ENCODE measurements around the gene MBOAT2. TPM values are rescaled to one million over a fixed set of nuclear protein-coding genes. Genes with fewer than 3 reads are reported as not detected.

The MBOAT2 gene
- total RNA-seq, 5 donors from 2014 or later (not counting 1 experiment from before 2014, with no cell fraction given), result 1.3 to 3.0 (median 2.7) TPM

DNA sequence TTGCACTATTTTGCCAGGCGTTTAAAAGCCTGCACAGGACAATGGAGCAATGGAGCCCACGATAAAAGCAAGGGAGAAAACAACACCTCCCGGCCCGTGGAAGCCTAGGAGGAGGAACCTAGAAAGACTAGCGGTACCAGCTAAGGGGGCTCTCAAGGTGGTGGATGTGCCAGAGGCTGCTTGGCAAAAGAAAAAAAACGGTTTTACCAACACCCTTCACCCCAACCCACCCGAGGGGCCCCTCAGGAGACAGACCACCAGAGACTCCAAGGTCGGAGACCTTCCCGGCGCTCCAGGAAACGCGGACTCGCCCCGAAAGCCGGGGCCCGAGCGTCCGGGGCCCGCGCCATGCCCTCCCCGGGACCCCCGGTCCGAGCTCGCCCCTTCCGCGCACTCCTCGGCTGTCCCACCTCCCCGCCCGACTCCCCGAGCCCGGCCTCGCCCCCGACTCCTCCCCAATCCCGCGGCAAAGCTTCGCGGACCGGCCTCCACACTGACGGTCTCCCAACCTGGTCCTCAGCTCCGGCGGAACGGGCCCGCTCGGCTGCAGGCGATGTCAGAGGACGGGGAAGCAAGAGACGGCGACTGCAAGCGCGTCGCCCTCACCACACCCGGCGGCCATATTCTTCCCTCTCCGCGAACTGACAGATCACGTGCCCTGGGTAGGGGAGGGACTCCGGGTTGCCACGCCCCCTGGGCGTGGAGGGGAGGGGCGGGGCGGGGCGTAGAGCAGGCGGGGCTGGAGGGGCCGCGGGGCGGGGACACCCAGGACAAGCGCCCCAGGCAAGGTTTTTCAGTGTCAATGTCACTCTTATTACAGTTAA lies 166.3 kb downstream of the MBOAT2 start, which contains the start of gene KIDINS220:
KIDINS220 (minus strand) TSS at position 643 of the 824 bp plus-strand sequence. CDS start 10,520 bp downstream, outside the sequence.
- H3K4me1 ChIP-seq (ENCODE audit: control insufficient read depth in 1 of 2, extremely low read depth in 1 of 2, insufficient read depth in 2 of 2, low read length in 2 of 2), result peaks cover 19 to 33% of the 10 kb centered on the region in 2 experiments
- POLR2A ChIA-PET, result interaction anchor here (0.6 to 0.7 kb wide), 3 partner anchors 33 to 1972 kb away, joined by 3 to 5 read pairs (median 3); no protein-coding TSS in a partner anchor
- H3K27ac ChIP-seq (ENCODE audit: low read length), result peak within 1 kb of the TSS; percentile 35
- DNase-seq (peak; percentile 75 to 93 (median 82)), ATAC-seq (replicated peaks in 1 of 4) (peak; percentile 90 to 97 (median 95))
- H3K36me3 ChIP-seq (ENCODE audit: control insufficient read depth in 2 of 2, extremely low read depth in 1 of 2, insufficient read depth in 1 of 2, low read length in 1 of 2), result no peaks in the 10 kb centered on the region
- H3K9me3 Mint-ChIP-seq, result no peaks in the 10 kb centered on the region
- peaks cover 52 to 63% (median 52%) of the 10 kb centered on the region in 3 donors for H3K4me1 Mint-ChIP-seq
- peak within 1 kb of the TSS; percentile 74 to 100 for H3K4me3 ChIP-seq (ENCODE audit: control insufficient read depth in 1 of 2, extremely low read depth in 1 of 2, low read length in 1 of 2)
- CTCF ChIA-PET, result interaction anchor here (0.6 to 0.7 kb wide), 5 partner anchors 614 to 1744 kb away, joined by 3 to 6 read pairs (median 4); partner anchors contain the start of gene TAF1B (in 1 of the 2)
- peaks cover 0 to 2% of the 10 kb centered on the region in 2 experiments for H3K27me3 ChIP-seq (replicated peaks in 1 of 2; ENCODE audit: control insufficient read depth in 2 of 2, extremely low read depth in 1 of 2, insufficient read depth in 2 of 2, low read length in 1 of 2)
- peak within 1 kb of the TSS; percentile 97 to 99 for H3K27ac Mint-ChIP-seq
- H3K27me3 Mint-ChIP-seq, result peaks cover 0 to 3% of the 10 kb centered on the region in 2 donors
- H3K9me3 ChIP-seq, result no peaks in the 10 kb centered on the region
- peaks cover 11% of the 10 kb centered on the region for H3K36me3 Mint-ChIP-seq
- WGBS (ENCODE audit: insufficient coverage), result under 1% methylated on average over 35 of the region's 67 CpGs
- H3K4me3 Mint-ChIP-seq, result peak within 1 kb of the TSS; percentile 96 to 100 (median 99)

DNA sequence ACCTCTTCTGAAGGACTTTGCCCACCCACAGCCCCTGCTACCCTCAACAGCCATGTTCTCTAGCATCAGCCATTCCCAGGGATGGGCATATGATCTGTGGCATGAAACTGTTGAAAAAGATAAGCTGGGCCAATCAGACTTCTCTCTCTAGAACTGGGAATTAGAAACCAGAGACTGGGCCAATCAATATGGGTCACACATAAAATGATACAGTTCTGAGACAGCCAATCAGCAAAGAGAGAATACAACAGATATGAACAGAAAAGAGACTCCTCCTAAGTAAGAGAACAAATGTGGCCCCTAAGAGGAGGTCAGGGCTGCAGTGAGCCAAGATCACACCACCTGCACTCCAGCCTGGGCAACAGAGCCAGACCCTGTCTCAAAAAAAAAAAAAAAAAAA lies 168.2 kb downstream of the MBOAT2 start:
- no peaks in the 10 kb centered on the region for H3K27me3 Mint-ChIP-seq
- H3K4me1 ChIP-seq (ENCODE audit: control insufficient read depth in 1 of 2, extremely low read depth in 1 of 2, insufficient read depth in 2 of 2, low read length in 2 of 2), result peaks cover 19 to 38% of the 10 kb centered on the region in 2 experiments
- no peak for ATAC-seq (replicated peaks in 1 of 4)
- H3K4me3 ChIP-seq (ENCODE audit: control insufficient read depth in 1 of 2, extremely low read depth in 1 of 2, low read length in 1 of 2), result no peak overlapping the region
- CTCF ChIA-PET, result interaction anchor here in 1 of 2 donors (0.5 kb wide), 1 partner anchor 793 kb away, joined by 3 read pairs; no protein-coding TSS in a partner anchor
- POLR2A ChIA-PET, result no interaction called here
- H3K27ac ChIP-seq (ENCODE audit: low read length), result no peak overlapping the region
- no peaks in the 10 kb centered on the region for H3K36me3 ChIP-seq (ENCODE audit: control insufficient read depth in 2 of 2, extremely low read depth in 1 of 2, insufficient read depth in 1 of 2, low read length in 1 of 2)
- DNase-seq, result no peak
- peak overlapping the region; percentile 32 to 99 (median 96) for H3K4me3 Mint-ChIP-seq
- H3K27ac Mint-ChIP-seq, result no peak overlapping the region
- peaks cover 15% of the 10 kb centered on the region for H3K36me3 Mint-ChIP-seq
- H3K27me3 ChIP-seq (replicated peaks in 1 of 2; ENCODE audit: control insufficient read depth in 2 of 2, extremely low read depth in 1 of 2, insufficient read depth in 2 of 2, low read length in 1 of 2), result no peaks in the 10 kb centered on the region
- H3K9me3 ChIP-seq, result no peaks in the 10 kb centered on the region
- no peaks in the 10 kb centered on the region for H3K9me3 Mint-ChIP-seq
- peaks cover 69 to 82% (median 71%) of the 10 kb centered on the region in 3 donors for H3K4me1 Mint-ChIP-seq

DNA sequence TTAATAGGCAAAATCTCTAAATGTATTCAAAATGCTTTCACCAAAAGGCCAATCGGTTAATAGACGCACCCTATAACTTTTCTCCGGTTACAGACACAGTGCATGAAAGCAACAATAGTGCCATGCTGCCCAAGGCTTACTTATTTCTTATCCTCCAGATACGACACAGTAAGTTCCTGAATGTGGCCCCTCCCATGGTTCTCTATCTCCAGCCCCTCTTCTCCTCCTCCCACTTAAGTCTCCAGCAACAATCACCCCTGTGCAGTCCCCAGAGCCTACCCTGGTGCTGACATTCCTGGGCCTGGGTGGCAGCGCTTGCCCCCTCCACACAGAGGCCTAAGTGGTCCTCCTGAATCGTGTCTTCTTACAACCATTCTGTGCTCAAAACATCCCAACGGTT lies 169.6 kb downstream of the MBOAT2 start:
- no peaks in the 10 kb centered on the region for H3K9me3 Mint-ChIP-seq
- H3K27ac Mint-ChIP-seq, result no peak overlapping the region
- H3K27ac ChIP-seq (ENCODE audit: low read length), result no peak overlapping the region
- H3K9me3 ChIP-seq, result no peaks in the 10 kb centered on the region
- no peak overlapping the region for H3K4me3 ChIP-seq (ENCODE audit: control insufficient read depth in 1 of 2, extremely low read depth in 1 of 2, low read length in 1 of 2)
- peaks cover 78 to 87% (median 80%) of the 10 kb centered on the region in 3 donors for H3K4me1 Mint-ChIP-seq
- CTCF ChIA-PET, result interaction anchor here in 1 of 2 donors (0.7 to 1.1 kb wide), 2 partner anchors 155 to 1166 kb away, joined by 3 read pairs; no protein-coding TSS in a partner anchor
- no peak for ATAC-seq (replicated peaks in 1 of 4)
- no peak for DNase-seq
- no peaks in the 10 kb centered on the region for H3K36me3 ChIP-seq (ENCODE audit: control insufficient read depth in 2 of 2, extremely low read depth in 1 of 2, insufficient read depth in 1 of 2, low read length in 1 of 2)
- H3K36me3 Mint-ChIP-seq, result peaks cover 15% of the 10 kb centered on the region
- peak overlapping the region in 1 of 3 donors; percentile 12 for H3K4me3 Mint-ChIP-seq
- H3K27me3 ChIP-seq (replicated peaks in 1 of 2; ENCODE audit: control insufficient read depth in 2 of 2, extremely low read depth in 1 of 2, insufficient read depth in 2 of 2, low read length in 1 of 2), result no peaks in the 10 kb centered on the region
- peaks cover 19 to 38% of the 10 kb centered on the region in 2 experiments for H3K4me1 ChIP-seq (ENCODE audit: control insufficient read depth in 1 of 2, extremely low read depth in 1 of 2, insufficient read depth in 2 of 2, low read length in 2 of 2)
- POLR2A ChIA-PET, result interaction anchor here (0.6 kb wide), 2 partner anchors 885 to 1541 kb away, joined by 3 to 4 read pairs; no protein-coding TSS in a partner anchor
- no peaks in the 10 kb centered on the region for H3K27me3 Mint-ChIP-seq
- WGBS (ENCODE audit: insufficient coverage), result 99% methylated on average over 7 of the region's 7 CpGs

DNA sequence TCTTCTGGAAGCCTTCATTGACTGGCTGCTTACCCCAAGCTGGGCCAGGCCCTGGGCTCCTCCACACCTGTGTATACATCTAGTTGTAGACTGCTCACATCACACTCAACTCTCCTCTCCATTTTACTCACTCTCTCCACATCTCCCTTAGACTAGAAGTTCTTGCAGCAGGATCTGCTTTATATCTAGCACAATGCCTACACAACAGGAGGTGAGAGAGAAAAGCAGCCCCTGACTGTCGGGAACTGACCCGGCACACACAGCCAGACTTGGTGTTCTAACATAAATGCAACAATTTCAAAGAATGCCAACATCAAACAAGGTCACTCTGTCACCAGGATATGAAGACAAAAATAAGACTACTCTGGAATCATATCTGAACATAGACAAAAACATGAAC lies 172.0 kb downstream of the MBOAT2 start:
- Mint-ChIP-seq H3K27ac (peak overlapping the region in 1 of 2 donors; percentile 41), H3K36me3 (peaks cover 20% of the 10 kb centered on the region), H3K4me1 (peaks cover 74 to 89% (median 80%) of the 10 kb centered on the region in 3 donors), H3K9me3 (no peaks in the 10 kb centered on the region), H3K4me3 (no peak overlapping the region), H3K27me3 (no peaks in the 10 kb centered on the region)
- ATAC-seq (replicated peaks in 1 of 4) (no peak), DNase-seq (no peak)
- Histone ChIP-seq H3K27ac (ENCODE audit: low read length) (no peak overlapping the region), H3K27me3 (replicated peaks in 1 of 2; ENCODE audit: control insufficient read depth in 2 of 2, extremely low read depth in 1 of 2, insufficient read depth in 2 of 2, low read length in 1 of 2) (no peaks in the 10 kb centered on the region), H3K4me3 (ENCODE audit: control insufficient read depth in 1 of 2, extremely low read depth in 1 of 2, low read length in 1 of 2) (no peak overlapping the region), H3K36me3 (ENCODE audit: control insufficient read depth in 2 of 2, extremely low read depth in 1 of 2, insufficient read depth in 1 of 2, low read length in 1 of 2) (peaks cover 0 to 3% of the 10 kb centered on the region in 2 donors), H3K4me1 (ENCODE audit: control insufficient read depth in 1 of 2, extremely low read depth in 1 of 2, insufficient read depth in 2 of 2, low read length in 2 of 2) (peaks cover 15 to 28% of the 10 kb centered on the region in 2 experiments), H3K9me3 (no peaks in the 10 kb centered on the region)
- ChIA-PET CTCF (no interaction called here), POLR2A (no interaction called here)
- 100% methylated on average over 2 of the region's 2 CpGs for WGBS (ENCODE audit: insufficient coverage)

DNA sequence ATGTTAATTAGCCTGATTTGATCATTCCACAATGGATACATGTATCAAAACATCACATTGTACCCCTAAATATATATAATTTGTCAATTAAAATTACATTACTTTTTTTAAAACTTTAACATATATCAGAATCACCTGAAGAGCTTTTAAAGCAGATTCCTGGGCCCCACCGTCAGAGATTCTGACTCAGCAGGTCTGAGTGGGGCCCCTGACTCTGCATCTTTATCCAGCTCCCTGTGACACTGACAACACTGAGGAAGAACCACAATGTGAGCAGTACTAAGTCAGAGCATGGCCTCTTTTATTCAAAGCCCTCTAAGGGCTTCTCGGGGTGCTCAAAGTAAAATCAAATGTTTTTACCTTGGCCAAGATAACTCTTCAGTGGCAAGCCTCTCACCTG lies 175.8 kb downstream of the MBOAT2 start:
- H3K36me3 ChIP-seq (ENCODE audit: control insufficient read depth in 2 of 2, extremely low read depth in 1 of 2, insufficient read depth in 1 of 2, low read length in 1 of 2), result peaks cover 0 to 15% of the 10 kb centered on the region in 2 donors
- POLR2A ChIA-PET, result no interaction called here
- H3K4me3 ChIP-seq (ENCODE audit: control insufficient read depth in 1 of 2, extremely low read depth in 1 of 2, low read length in 1 of 2), result no peak overlapping the region
- CTCF ChIA-PET, result no interaction called here
- DNase-seq (no peak), ATAC-seq (replicated peaks in 1 of 4) (no peak)
- H3K27ac Mint-ChIP-seq, result no peak overlapping the region
- no peaks in the 10 kb centered on the region for H3K27me3 ChIP-seq (replicated peaks in 1 of 2; ENCODE audit: control insufficient read depth in 2 of 2, extremely low read depth in 1 of 2, insufficient read depth in 2 of 2, low read length in 1 of 2)
- H3K9me3 Mint-ChIP-seq, result no peaks in the 10 kb centered on the region
- H3K4me1 ChIP-seq (ENCODE audit: control insufficient read depth in 1 of 2, extremely low read depth in 1 of 2, insufficient read depth in 2 of 2, low read length in 2 of 2), result peaks cover 0 to 7% of the 10 kb centered on the region in 2 experiments
- no peaks in the 10 kb centered on the region for H3K27me3 Mint-ChIP-seq
- no peak overlapping the region for H3K27ac ChIP-seq (ENCODE audit: low read length)
- H3K9me3 ChIP-seq, result no peaks in the 10 kb centered on the region
- H3K4me1 Mint-ChIP-seq, result peaks cover 41 to 51% (median 46%) of the 10 kb centered on the region in 3 donors
- H3K36me3 Mint-ChIP-seq, result peaks cover 21% of the 10 kb centered on the region
- no peak overlapping the region for H3K4me3 Mint-ChIP-seq
- WGBS (ENCODE audit: insufficient coverage), result 86% methylated on average over 2 of the region's 2 CpGs

DNA sequence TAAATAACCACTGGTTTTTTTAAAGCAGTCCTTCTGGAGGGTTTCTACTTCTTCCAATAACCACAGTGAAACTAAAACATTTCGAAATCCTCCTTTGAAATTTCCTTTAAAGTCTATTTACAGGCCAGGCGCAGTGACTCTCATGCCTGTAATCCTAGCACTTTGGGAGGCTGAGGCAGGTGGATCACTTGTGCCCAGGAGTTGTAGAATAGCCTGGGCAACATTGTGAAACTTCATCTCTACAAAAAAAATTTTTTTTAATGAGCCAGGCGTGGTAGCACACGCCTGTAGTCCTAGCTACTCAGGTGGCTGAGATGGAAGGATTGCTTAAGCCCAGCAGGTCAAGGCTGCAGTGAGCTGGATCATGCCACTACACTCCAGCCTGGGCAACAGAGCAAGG lies 181.3 kb downstream of the MBOAT2 start:
- H3K27ac ChIP-seq (ENCODE audit: low read length), result no peak overlapping the region
- ChIA-PET POLR2A (no interaction called here), CTCF (no interaction called here)
- no peaks in the 10 kb centered on the region for H3K27me3 ChIP-seq (replicated peaks in 1 of 2; ENCODE audit: control insufficient read depth in 2 of 2, extremely low read depth in 1 of 2, insufficient read depth in 2 of 2, low read length in 1 of 2)
- Mint-ChIP-seq H3K27me3 (no peaks in the 10 kb centered on the region), H3K9me3 (no peaks in the 10 kb centered on the region), H3K4me3 (no peak overlapping the region), H3K4me1 (peaks cover 2% of the 10 kb centered on the region in 3 donors), H3K36me3 (peaks cover 36% of the 10 kb centered on the region), H3K27ac (no peak overlapping the region)
- H3K4me1 ChIP-seq (ENCODE audit: control insufficient read depth in 1 of 2, extremely low read depth in 1 of 2, insufficient read depth in 2 of 2, low read length in 2 of 2), result no peaks in the 10 kb centered on the region
- DNase-seq (no peak), ATAC-seq (replicated peaks in 1 of 4) (no peak)
- WGBS (ENCODE audit: insufficient coverage), result 100% methylated on average over 2 of the region's 4 CpGs
- no peaks in the 10 kb centered on the region for H3K9me3 ChIP-seq
- H3K36me3 ChIP-seq (ENCODE audit: control insufficient read depth in 2 of 2, extremely low read depth in 1 of 2, insufficient read depth in 1 of 2, low read length in 1 of 2), result peaks cover 4 to 35% of the 10 kb centered on the region in 2 donors
- H3K4me3 ChIP-seq (ENCODE audit: control insufficient read depth in 1 of 2, extremely low read depth in 1 of 2, low read length in 1 of 2), result no peak overlapping the region

Data from T-cell (primary cell).